HEK293 (cell line): ENCODE measurements around the gene MAP3K9.

Source experiments
- CTCF ChIA-PET: fragments of 350-600 bp; formaldehyde crosslinking; extraction: SDS; loops from one replicate; lab custom pipeline; 2021; ENCODE audit warnings: antibody characterized with exemption; lab: Yijun Ruan, JAX
- POLR2A ChIA-PET: fragments of 300-600 bp; formaldehyde crosslinking; extraction: SDS; loops from one replicate; lab custom pipeline; 2020; ENCODE audit warnings: antibody characterized with exemption, inconsistent platforms; lab: Yijun Ruan, JAX
- H3K27ac ChIP-seq: fragments of 200-500 bp; sonication (Bioruptor generic); 2 replicates; pipeline ENCODE4 v1.5.1; 2014; ENCODE audit warnings: low read depth, low read length, control low read depth, inconsistent platforms; ENCODE audit errors: extremely low read depth
- H3K36me3 ChIP-seq, 2 experiments: fragments of 200-500 bp in 1 of 2; sonication (Bioruptor generic) in 1 of 2; 1 replicate in 1 of 2; 2 replicates in 1 of 2; pipeline ENCODE4 v1.5.1; 2014 to 2017; ENCODE audit warnings: inconsistent platforms in 2 of 2, low read length in 2 of 2; ENCODE audit not compliant: control insufficient read depth in 2 of 2, insufficient read depth in 1 of 2
- H3K4me1 ChIP-seq: fragments of 200-500 bp; sonication (Bioruptor generic); 2 replicates; pipeline ENCODE4 v1.5.1; 2014; ENCODE audit warnings: mild to moderate bottlenecking, low read length, inconsistent platforms; ENCODE audit not compliant: control insufficient read depth, insufficient read depth
- H3K4me3 ChIP-seq: 2 replicates; pipeline ENCODE4 v1.5.1; 2011; ENCODE audit warnings: low read depth, mild to moderate bottlenecking, control low read depth, low read length, moderate library complexity
- H3K9me3 ChIP-seq: fragments of 200-500 bp; sonication (Bioruptor generic); 2 replicates; pipeline ENCODE4 v1.5.1; 2014; ENCODE audit warnings: low read depth, low read length, inconsistent platforms; ENCODE audit not compliant: control insufficient read depth, insufficient read depth
- BCL11B ChIP-seq: fragments of 450-650 bp; formaldehyde crosslinking; IDR thresholded peaks from 2 replicates; pipeline ENCODE4 v1.5.1; 2016; ENCODE audit warnings: low read depth, missing biosample characterization, missing genetic modification characterization
- GLIS1 ChIP-seq: fragments of 450-650 bp; formaldehyde crosslinking; IDR thresholded peaks from 2 replicates; pipeline ENCODE4 v1.5.1; 2016; ENCODE audit warnings: missing biosample characterization, missing genetic modification characterization
- KLF9 ChIP-seq: fragments of 450-650 bp; formaldehyde crosslinking; IDR thresholded peaks from 2 replicates; pipeline ENCODE4 v1.5.1; 2016; ENCODE audit warnings: missing biosample characterization, missing genetic modification characterization, low read depth
- MEIS1 ChIP-seq: sonication (generic); formaldehyde crosslinking; IDR thresholded peaks from 2 replicates; pipeline ENCODE4 v1.8.1; 2022; ENCODE audit warnings: missing genetic modification reagents, mild to moderate bottlenecking, borderline replicate concordance
- OVOL3 ChIP-seq: fragments of 450-650 bp; formaldehyde crosslinking; IDR thresholded peaks from 2 replicates; pipeline ENCODE4 v1.5.1; 2016; ENCODE audit warnings: missing biosample characterization, missing genetic modification characterization
- PRDM6 ChIP-seq: fragments of 450-650 bp; formaldehyde crosslinking; IDR thresholded peaks from 2 replicates; pipeline ENCODE4 v1.5.1; 2017; ENCODE audit warnings: missing biosample characterization, missing genetic modification characterization
- SP7 ChIP-seq: fragments of 450-650 bp; formaldehyde crosslinking; IDR thresholded peaks from 2 replicates; pipeline ENCODE4 v1.5.1; 2016; ENCODE audit warnings: missing biosample characterization, missing genetic modification characterization
- TRIM28 ChIP-seq: IDR thresholded peaks from 2 replicates; pipeline ENCODE4 v1.6.1; 2011; ENCODE audit warnings: low read length, control low read depth, borderline replicate concordance
- ZIC2 ChIP-seq: fragments of 450-650 bp; formaldehyde crosslinking; IDR thresholded peaks from 2 replicates; pipeline ENCODE4 v1.5.1; 2016; ENCODE audit warnings: missing biosample characterization, missing genetic modification characterization
- ZNF148 ChIP-seq: fragments of 450-650 bp; formaldehyde crosslinking; IDR thresholded peaks from 2 replicates; pipeline ENCODE4 v1.5.0; 2017; ENCODE audit warnings: missing biosample characterization, missing genetic modification characterization, borderline replicate concordance
- ZNF157 ChIP-seq: fragments of 450-650 bp; formaldehyde crosslinking; IDR thresholded peaks from 2 replicates; pipeline ENCODE4 v1.5.1; 2016; ENCODE audit warnings: missing biosample characterization, missing genetic modification characterization
- ZNF169 ChIP-seq: fragments of 450-650 bp; formaldehyde crosslinking; IDR thresholded peaks from 2 replicates; pipeline ENCODE4 v1.5.1; 2016; ENCODE audit warnings: missing biosample characterization, missing genetic modification characterization
- ZNF211 ChIP-seq: fragments of 450-650 bp; formaldehyde crosslinking; IDR thresholded peaks from 2 replicates; pipeline ENCODE4 v1.5.1; 2016; ENCODE audit warnings: low read depth, missing biosample characterization, missing genetic modification characterization
- ZNF26 ChIP-seq: fragments of 450-650 bp; formaldehyde crosslinking; IDR thresholded peaks from 2 replicates; pipeline ENCODE4 v1.5.1; 2016; ENCODE audit warnings: missing biosample characterization, missing genetic modification characterization
- ZNF350 ChIP-seq: fragments of 450-650 bp; formaldehyde crosslinking; IDR thresholded peaks from 2 replicates; pipeline ENCODE4 v1.5.0; 2017; ENCODE audit warnings: missing biosample characterization, mild to moderate bottlenecking, missing genetic modification characterization
- ZNF416 ChIP-seq: fragments of 450-650 bp; formaldehyde crosslinking; IDR thresholded peaks from 2 replicates; pipeline ENCODE4 v1.5.1; 2016; ENCODE audit warnings: missing biosample characterization, missing genetic modification characterization
- ZNF426 ChIP-seq: fragments of 450-650 bp; formaldehyde crosslinking; IDR thresholded peaks from 2 replicates; pipeline ENCODE4 v1.5.1; 2017; ENCODE audit warnings: missing biosample characterization, missing genetic modification characterization, mild to moderate bottlenecking, inconsistent platforms, moderate library complexity
- ZNF513 ChIP-seq: fragments of 450-650 bp; IDR thresholded peaks from 2 replicates; pipeline ENCODE4 v1.5.1; 2018; ENCODE audit warnings: missing biosample characterization, missing genetic modification characterization
- ZNF518A ChIP-seq: fragments of 450-650 bp; formaldehyde crosslinking; conservative IDR thresholded peaks from 2 replicates; pipeline ENCODE4 v1.5.1; 2016; ENCODE audit warnings: low read depth, missing biosample characterization, missing genetic modification characterization
- ZNF792 ChIP-seq: fragments of 450-650 bp; formaldehyde crosslinking; IDR thresholded peaks from 2 replicates; pipeline ENCODE4 v1.5.1; 2016; ENCODE audit warnings: missing biosample characterization, missing genetic modification characterization
- ZNF830 ChIP-seq: fragments of 450-650 bp; IDR thresholded peaks from 2 replicates; pipeline ENCODE4 v1.5.0; 2018; ENCODE audit warnings: missing biosample characterization, missing genetic modification characterization, low read depth, mild to moderate bottlenecking, moderate library complexity
- ZXDB ChIP-seq: fragments of 450-650 bp; formaldehyde crosslinking; IDR thresholded peaks from 2 replicates; pipeline ENCODE4 v1.5.1; 2016; ENCODE audit warnings: missing biosample characterization, missing genetic modification characterization

The MAP3K9 gene

GRCh38 chr14:70838076-70838475, 28.8 kb upstream of the MAP3K9 start:
- H3K4me1 ChIP-seq: no peaks in the 10 kb centered on the region
- ChIA-PET POLR2A (no interaction called here), CTCF (no interaction called here)
- TF ChIP-seq OVOL3 (tag by site-specific recombination): no peak
- no peak for TF ChIP-seq ZNF211 (tag by site-specific recombination)
- TF ChIP-seq PRDM6 (tag by site-specific recombination): no peak
- TF ChIP-seq TRIM28: no peak
- TF ChIP-seq ZNF416 (tag by site-specific recombination): no peak
- TF ChIP-seq SP7: no peak
- no peak for TF ChIP-seq ZNF26 (tag by site-specific recombination)
- no peak for TF ChIP-seq ZNF148 (tag by site-specific recombination)
- no peak for TF ChIP-seq ZNF792 (tag by site-specific recombination)
- TF ChIP-seq ZNF426 (tag by site-specific recombination): no peak
- no peak for TF ChIP-seq ZNF350
- no peak overlapping the region for H3K27ac ChIP-seq
- no peaks in the 10 kb centered on the region for H3K9me3 ChIP-seq
- H3K36me3 ChIP-seq: no peaks in the 10 kb centered on the region
- no peak overlapping the region for H3K4me3 ChIP-seq

GRCh38 chr14:70836946-70837345, 27.6 kb upstream of the MAP3K9 start:
- Histone ChIP-seq H3K9me3 (no peaks in the 10 kb centered on the region), H3K27ac (no peak overlapping the region), H3K4me1 (no peaks in the 10 kb centered on the region), H3K4me3 (no peak overlapping the region), H3K36me3 (no peaks in the 10 kb centered on the region)
- ChIA-PET POLR2A (no interaction called here), CTCF (interaction anchor here (0.7 kb wide), 1 partner anchor 267 kb away, joined by 4 read pairs; no protein-coding TSS in a partner anchor)
- TF ChIP-seq ZNF157 (tag by site-specific recombination) (no peak), ZNF830 (tag by site-specific recombination) (no peak), ZNF169 (no peak), ZNF513 (tag by site-specific recombination) (no peak), BCL11B (tag by site-specific recombination) (no peak), ZIC2 (tag by site-specific recombination) (no peak), ZXDB (tag by site-specific recombination) (no peak), GLIS1 (tag by site-specific recombination) (no peak), TRIM28 (no peak), ZNF792 (tag by site-specific recombination) (no peak), MEIS1 (CRISPR knock-in tag) (no peak), ZNF518A (tag by site-specific recombination) (no peak), KLF9 (no peak)
